B cell (primary cell): ENCODE measurements around the gene TMEM126A. TPM values are rescaled to one million over a fixed set of nuclear protein-coding genes. Genes with fewer than 3 reads are reported as not detected.

Experiments
- ATAC-seq: fragments of 200-7000 bp; cut with Tn5 transposase; one replicate; pipeline ENCODE4 v1.10.0; 2021; ENCODE audit warnings: low read depth, mild to moderate bottlenecking, moderate number of reproducible peaks, moderate library complexity
- CTCF ChIA-PET: fragments of 350-600 bp; sonication (Branson Sonifier 250); formaldehyde crosslinking; loops from one replicate; lab custom pipeline; 2021; ENCODE audit warnings: antibody characterized with exemption, inconsistent platforms; lab: Charles Lee
- POLR2A ChIA-PET: fragments of 350-600 bp; sonication (Branson Sonifier 250); formaldehyde crosslinking; loops from one replicate; lab custom pipeline; 2021; ENCODE audit warnings: antibody characterized with exemption; lab: Charles Lee
- DNase-seq: peaks from one replicate; pipeline ENCODE4 v3.0.0; 2013
- H2AFZ ChIP-seq: 2 replicates; pipeline ENCODE4 v1.6.1; 2012; ENCODE audit warnings: mild to moderate bottlenecking, low read depth, low read length; ENCODE audit not compliant: insufficient read depth, poor library complexity, severe bottlenecking
- H3K27ac ChIP-seq, 2 donors: 1 replicate in 1 of 2; 2 replicates in 1 of 2; pipeline ENCODE4 v1.5.1; 2012 to 2013; ENCODE audit warnings: low read length in 2 of 2, mild to moderate bottlenecking in 2 of 2, moderate library complexity in 1 of 2
- H3K27me3 ChIP-seq, 4 experiments: fragments of 200-600 bp in 1 of 4; sonication (generic) in 1 of 4; replicated peaks in 1 of 4; 1 replicate in 2 of 4; 2 replicates in 2 of 4; pipeline versions ENCODE4 v1.6.1 to v1.7.0; 2013 to 2016; ENCODE audit warnings: low read length in 3 of 4, mild to moderate bottlenecking in 2 of 4, mixed read lengths in 1 of 4, moderate library complexity in 1 of 4; ENCODE audit not compliant: insufficient read depth in 4 of 4, control insufficient read depth in 3 of 4; ENCODE audit errors: control extremely low read depth in 1 of 4
- H3K36me3 ChIP-seq, 2 experiments: replicated peaks in 1 of 2; 1 replicate in 1 of 2; 2 replicates in 1 of 2; pipeline versions ENCODE4 v1.6.1 to v1.7.1; 2013; ENCODE audit warnings: low read length in 1 of 2; ENCODE audit not compliant: insufficient read depth in 2 of 2, control insufficient read depth in 1 of 2; ENCODE audit errors: control extremely low read depth in 1 of 2, extremely low read depth in 1 of 2
- H3K4me1 ChIP-seq, 2 donors: fragments of 200-600 bp in 1 of 2; sonication (generic) in 1 of 2; 1 replicate in 1 of 2; 2 replicates in 1 of 2; pipeline versions ENCODE4 v1.5.1 to v1.6.1; 2013 to 2017; ENCODE audit warnings: low read length in 2 of 2; ENCODE audit not compliant: control insufficient read depth in 2 of 2, insufficient read depth in 2 of 2
- H3K4me2 ChIP-seq: replicated peaks from 2 replicates; pipeline ENCODE3; 2012; ENCODE audit warnings: mild to moderate bottlenecking, low read depth, low read length; ENCODE audit not compliant: poor library complexity, severe bottlenecking
- H3K4me3 ChIP-seq, 5 experiments: fragments of 200-600 bp in 1 of 5; sonication (generic) in 1 of 5; 1 replicate in 3 of 5; 2 replicates in 2 of 5; pipeline versions ENCODE4 v1.5.1 to v1.7.0; 2011 to 2016; ENCODE audit warnings: low read length in 4 of 5, mild to moderate bottlenecking in 4 of 5, low read depth in 2 of 5, control low read depth in 1 of 5, moderate library complexity in 1 of 5; ENCODE audit not compliant: insufficient read depth in 1 of 5; ENCODE audit errors: control extremely low read depth in 1 of 5, extremely low read depth in 1 of 5
- H3K79me2 ChIP-seq: fragments of 200-600 bp; sonication (generic); one replicate; pipeline ENCODE4 v1.6.0; 2016; ENCODE audit warnings: low read length; ENCODE audit not compliant: control insufficient read depth, insufficient read depth
- H3K9ac ChIP-seq: fragments of 200-600 bp; sonication (generic); 2 replicates; pipeline ENCODE4 v1.6.1; 2017; ENCODE audit warnings: mild to moderate bottlenecking, low read length, moderate library complexity
- H3K9me3 ChIP-seq, 3 donors: one replicate each; pipeline versions ENCODE4 v1.6.1 to v1.7.1; 2013; ENCODE audit warnings: low read length in 2 of 3; ENCODE audit not compliant: control insufficient read depth in 2 of 3, insufficient read depth in 1 of 3; ENCODE audit errors: control extremely low read depth in 1 of 3
- H4K20me1 ChIP-seq: 2 replicates; pipeline ENCODE4 v1.6.0; 2012; ENCODE audit warnings: mild to moderate bottlenecking, low read length; ENCODE audit not compliant: insufficient read depth, control insufficient read depth, poor library complexity, severe bottlenecking
- H3K27ac Mint-ChIP-seq: one replicate; pipeline ENCODE4 v1.8.0; 2021; ENCODE audit warnings: mixed read lengths
- H3K27me3 Mint-ChIP-seq: one replicate; pipeline ENCODE4 v1.8.0; 2021; ENCODE audit warnings: mixed read lengths
- H3K4me1 Mint-ChIP-seq: one replicate; pipeline ENCODE4 v1.8.0; 2021; ENCODE audit warnings: mixed read lengths
- H3K4me3 Mint-ChIP-seq: one replicate; pipeline ENCODE4 v1.8.0; 2021; ENCODE audit warnings: mixed read lengths
- H3K9me3 Mint-ChIP-seq: one replicate; pipeline ENCODE4 v1.8.0; 2022; ENCODE audit warnings: mixed read lengths; ENCODE audit not compliant: insufficient read depth
- EZH2 ChIP-seq: IDR thresholded peaks from 2 replicates; pipeline ENCODE4 v1.6.1; 2012; ENCODE audit warnings: borderline replicate concordance, low read depth, mild to moderate bottlenecking, moderate library complexity, low read length; ENCODE audit not compliant: insufficient read depth, poor library complexity, severe bottlenecking
- WGBS: methylation state at CpG from one replicate; pipeline ENCODE4 v1.1.5; 2013; ENCODE audit warnings: missing lambda C conversion rate; ENCODE audit not compliant: insufficient coverage; 5-methylcytosine and 5-hydroxymethylcytosine counted together
- intact Hi-C: fragments of 100-400 bp; cut with micrococcal nuclease; formaldehyde crosslinking; loops from one replicate; pipeline ENCODE4 v1.10.0; 2022
- polyA plus RNA-seq: library from polyadenylated mRNA; depleted of rRNA; stranded (reverse); fragments of >200 nt; gene quantifications from 2 replicates; pipeline ENCODE4 v1.2.3, GENCODE V29; 2012
- total RNA-seq, 2 donors: library from RNA; stranded (reverse); fragments of 120-200 nt in 1 of 2; gene quantifications; 1 replicate in 1 of 2; 2 replicates in 1 of 2; pipeline versions ENCODE4 v1.2.3 to v1.2.4, GENCODE V29; 2013 to 2022
- TF ChIP-seq, protein P1 (sequence below): fragments of 200-600 bp; IDR thresholded peaks from one replicate; pipeline ENCODE4 v1.8.0; 2022; ENCODE audit warnings: antibody characterized with exemption, mild to moderate bottlenecking

The TMEM126A gene
- total and polyA plus RNA-seq, 2 donors (not counting 1 experiment from before 2014, with no cell fraction given) = 15.8 to 19.1 TPM

GRCh38 chr11:85663753-85664614 lies 16.2 kb downstream of the TMEM126A start:
- peaks cover 0 to 19% of the 10 kb centered on the region in 2 experiments for H3K36me3 ChIP-seq
- peaks cover 37% of the 10 kb centered on the region for H4K20me1 ChIP-seq
- peak overlapping the region; percentile 94 for H3K4me3 Mint-ChIP-seq
- peak overlapping the region; percentile 78 for H2AFZ ChIP-seq
- ATAC-seq (peak; percentile 70), DNase-seq (peak; percentile 92)
- intact Hi-C loops = loop anchor here (1.0 to 10.0 kb wide), 3 partner anchors 36 to 349 kb away; partner anchors contain the start of genes CCDC83 and TMEM126B
- no peaks in the 10 kb centered on the region for H3K27me3 Mint-ChIP-seq
- TF ChIP-seq EZH2 = no peak
- TF ChIP-seq, protein P1, sequence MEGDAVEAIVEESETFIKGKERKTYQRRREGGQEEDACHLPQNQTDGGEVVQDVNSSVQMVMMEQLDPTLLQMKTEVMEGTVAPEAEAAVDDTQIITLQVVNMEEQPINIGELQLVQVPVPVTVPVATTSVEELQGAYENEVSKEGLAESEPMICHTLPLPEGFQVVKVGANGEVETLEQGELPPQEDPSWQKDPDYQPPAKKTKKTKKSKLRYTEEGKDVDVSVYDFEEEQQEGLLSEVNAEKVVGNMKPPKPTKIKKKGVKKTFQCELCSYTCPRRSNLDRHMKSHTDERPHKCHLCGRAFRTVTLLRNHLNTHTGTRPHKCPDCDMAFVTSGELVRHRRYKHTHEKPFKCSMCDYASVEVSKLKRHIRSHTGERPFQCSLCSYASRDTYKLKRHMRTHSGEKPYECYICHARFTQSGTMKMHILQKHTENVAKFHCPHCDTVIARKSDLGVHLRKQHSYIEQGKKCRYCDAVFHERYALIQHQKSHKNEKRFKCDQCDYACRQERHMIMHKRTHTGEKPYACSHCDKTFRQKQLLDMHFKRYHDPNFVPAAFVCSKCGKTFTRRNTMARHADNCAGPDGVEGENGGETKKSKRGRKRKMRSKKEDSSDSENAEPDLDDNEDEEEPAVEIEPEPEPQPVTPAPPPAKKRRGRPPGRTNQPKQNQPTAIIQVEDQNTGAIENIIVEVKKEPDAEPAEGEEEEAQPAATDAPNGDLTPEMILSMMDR = peak; percentile 77
- H3K79me2 ChIP-seq = peaks cover 47% of the 10 kb centered on the region
- H3K9me3 Mint-ChIP-seq = no peaks in the 10 kb centered on the region
- POLR2A ChIA-PET = interaction anchor here (0.5 to 1.9 kb wide), 4 partner anchors 15 to 69 kb away, joined by 3 to 16 read pairs (median 6); partner anchors contain the start of genes TMEM126A and TMEM126B
- H3K27me3 ChIP-seq = no peaks in the 10 kb centered on the region
- peak overlapping the region; percentile 96 to 97 for H3K27ac ChIP-seq
- H3K27ac Mint-ChIP-seq = peak overlapping the region; percentile 95
- under 1% methylated on average over 71 of the region's 73 CpGs for WGBS
- peaks cover 0 to 3% (median 0%) of the 10 kb centered on the region in 3 donors for H3K9me3 ChIP-seq
- peaks cover 48% of the 10 kb centered on the region for H3K4me1 Mint-ChIP-seq
- peak overlapping the region; percentile 86 for H3K9ac ChIP-seq
- H3K4me1 ChIP-seq = peaks cover 16 to 21% of the 10 kb centered on the region in 2 donors
- CTCF ChIA-PET = interaction anchor here (0.6 to 1.9 kb wide), 4 partner anchors 11 to 629 kb away, joined by 3 to 15 read pairs (median 5); partner anchors contain the start of genes DLG2, TMEM126A and TMEM126B
- peak overlapping the region; percentile 79 for H3K4me2 ChIP-seq
- peak overlapping the region; percentile 78 to 95 (median 89) for H3K4me3 ChIP-seq
